ENCODE data around the gene IRF4.

GRCh38 chr6:455006-455585, 63.5 kb downstream of the IRF4 start:
- TF ChIP-seq CTCF (IDR thresholded peaks at IDR 0.05) (no peak), EZH2 (IDR thresholded peaks at IDR 0.05; ENCODE audit: borderline replicate concordance, insufficient read depth, low read depth, low read length, poor library complexity, severe bottlenecking) (no peak)

Data from B cell (primary cell).